ENCODE results near the gene COL27A1.
A peak's percentile ranks its signal among the peaks of the same experiment; 100 is the strongest.

Gene COL27A1

GRCh38 chr9:114347675-114348074 is 192.3 kb downstream of the COL27A1 start:
- DNase-seq = no peak

- DNase-seq = no peak
Observed at GRCh38 chr9:114348261-114348905, 193.0 kb downstream of the COL27A1 start.

DNA sequence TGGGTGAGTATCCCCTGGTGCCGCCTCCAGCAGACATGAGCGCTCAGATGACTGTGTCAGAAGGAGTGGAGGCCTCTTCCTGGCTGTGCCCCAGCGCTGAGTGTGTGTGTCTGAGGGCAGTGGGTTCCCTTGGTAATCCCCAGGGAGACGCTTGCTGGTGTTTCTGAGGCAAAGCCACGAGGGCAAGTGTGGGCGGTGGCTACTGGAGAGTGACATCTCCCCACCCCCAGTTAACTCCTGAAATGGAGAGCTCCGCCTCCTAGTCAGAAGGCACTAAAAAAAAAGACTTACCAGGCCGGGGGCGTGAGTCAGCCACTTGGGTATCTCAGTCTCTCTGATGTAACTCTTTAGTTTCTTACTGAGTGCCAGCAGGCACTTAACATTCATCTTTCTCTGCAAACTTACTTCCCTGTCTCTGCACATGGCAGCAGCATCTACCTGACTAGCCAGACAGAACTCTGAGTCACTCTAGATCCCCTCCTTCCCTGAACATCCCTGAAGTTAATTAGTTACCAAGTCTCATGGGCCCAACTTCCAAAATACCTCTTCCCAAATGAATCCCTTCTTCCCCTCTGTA is 193.7 kb downstream of the COL27A1 start:
- peak; percentile 94 for DNase-seq

DNA sequence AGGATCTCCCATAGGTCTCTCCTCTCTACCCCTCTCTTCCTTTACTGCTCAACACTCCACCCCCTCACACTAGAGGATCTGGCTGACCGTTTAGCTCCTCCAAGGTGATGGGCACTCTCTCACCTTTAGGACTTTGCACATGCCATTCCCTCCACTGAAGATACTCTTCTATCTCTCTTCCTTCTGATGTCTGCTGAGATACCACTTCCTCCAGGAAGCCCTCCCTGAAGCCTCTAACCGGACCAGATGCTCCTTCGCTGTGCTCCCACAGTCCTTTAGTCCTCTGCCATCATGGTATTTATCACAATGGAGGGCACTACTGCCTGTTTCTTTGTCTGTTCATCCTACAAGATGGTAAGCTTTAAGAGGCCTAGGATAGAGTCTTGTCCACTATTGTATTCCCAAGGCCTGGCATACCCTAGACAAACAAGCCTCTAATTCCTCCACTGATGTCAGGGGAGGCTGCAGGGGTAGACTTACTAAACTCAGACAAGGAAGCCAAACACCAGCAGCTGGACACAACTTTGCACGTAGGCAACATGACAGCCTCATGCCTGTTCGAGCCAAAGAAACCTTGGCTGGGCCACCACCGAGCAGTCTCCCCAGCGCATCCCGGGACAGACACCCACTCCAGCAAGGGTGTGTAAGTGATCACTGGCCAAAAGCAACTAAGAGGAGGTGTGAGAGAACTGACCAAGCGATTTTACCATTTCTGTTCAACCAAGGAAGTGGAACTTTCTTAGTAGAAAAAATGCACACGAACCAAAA is 194.6 kb downstream of the COL27A1 start:
- no peak for DNase-seq

- no peak for DNase-seq
Observed at GRCh38 chr9:114350636-114351401, 195.5 kb downstream of the COL27A1 start.

GRCh38 chr9:114351932-114352331 is 196.6 kb downstream of the COL27A1 start:
- DNase-seq = no peak

DNA sequence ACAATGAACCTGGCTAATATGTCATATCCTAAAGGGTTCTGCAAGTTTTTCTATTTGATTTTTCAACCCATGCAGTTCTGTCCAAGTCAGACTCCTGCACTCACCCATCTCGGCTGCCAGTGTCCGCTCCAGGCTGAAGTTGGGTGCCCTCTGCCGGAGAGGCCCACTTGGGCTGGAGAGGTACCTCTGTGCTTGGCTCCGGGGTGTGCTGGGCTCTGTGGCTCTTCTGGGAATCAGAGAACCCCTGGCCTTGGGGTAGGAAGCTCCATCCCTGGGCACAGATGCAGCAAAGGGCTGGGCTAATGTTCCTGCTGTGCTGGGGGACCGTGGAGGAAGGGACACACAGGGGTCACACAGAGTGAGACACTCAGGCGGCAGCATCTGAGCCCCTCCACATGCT is 200.5 kb downstream of the COL27A1 start:
- no peak for DNase-seq

GRCh38 chr9:114356792-114357191 is 201.5 kb downstream of the COL27A1 start:
- DNase-seq = no peak

DNA sequence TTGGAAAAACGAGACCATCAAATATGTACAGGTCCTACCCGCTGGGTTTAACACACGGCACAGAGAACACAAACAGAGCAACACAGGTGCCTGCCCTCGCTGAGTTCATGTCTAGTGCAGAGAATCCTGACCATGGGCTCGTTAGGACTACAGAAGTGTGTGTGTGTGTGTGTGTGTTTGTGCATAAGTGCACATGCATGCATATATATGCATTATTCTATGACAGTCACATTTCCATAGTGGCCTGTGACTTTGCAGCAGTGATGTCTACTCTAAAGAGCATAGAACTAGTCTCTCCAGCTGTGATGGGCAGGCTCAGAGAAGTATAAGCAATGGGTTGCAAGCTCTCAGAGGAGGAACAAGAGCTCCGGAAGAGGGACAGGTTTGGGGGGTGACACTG is 202.0 kb downstream of the COL27A1 start:
- DNase-seq = no peak

DNA sequence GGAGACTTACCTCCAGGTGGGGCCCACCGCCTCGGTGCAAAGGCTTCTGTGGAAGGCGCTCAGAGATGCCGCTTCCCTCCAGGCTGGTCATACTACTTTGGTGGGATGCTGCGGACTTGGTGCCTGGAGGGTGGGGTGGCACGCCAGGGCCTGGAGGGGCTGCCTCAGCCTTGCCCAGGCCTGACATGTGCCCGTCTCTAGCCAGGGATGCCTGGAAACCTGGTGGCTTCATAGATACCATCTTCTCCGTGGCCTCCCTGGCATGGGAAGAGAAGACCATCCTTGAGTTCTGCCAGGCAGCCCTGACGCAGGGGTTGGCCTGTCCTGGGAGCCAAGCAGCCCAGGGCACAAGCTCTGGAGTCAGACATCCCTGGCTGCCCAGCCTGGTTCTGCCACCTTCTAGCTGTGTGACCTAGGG is 202.6 kb downstream of the COL27A1 start:
- no peak for DNase-seq

DNA sequence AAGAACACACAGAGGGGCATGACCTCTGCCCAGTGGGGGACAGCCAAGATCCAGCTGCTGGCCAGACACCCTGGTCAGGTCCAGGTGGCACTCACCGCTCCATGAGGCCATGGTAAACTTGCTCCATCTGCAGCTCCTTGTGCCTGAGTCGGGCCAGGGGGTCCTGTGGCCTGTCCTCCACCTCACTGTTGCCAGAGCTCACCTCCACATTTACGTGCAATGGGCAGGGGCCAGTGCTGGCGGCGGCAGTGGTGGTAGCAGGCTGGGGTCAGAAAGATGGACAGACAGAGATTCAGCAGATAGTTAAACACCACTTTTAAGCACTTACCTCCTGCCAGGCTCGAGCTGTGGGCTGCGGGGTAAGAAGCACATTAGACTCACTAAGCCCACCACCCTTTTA is 204.5 kb downstream of the COL27A1 start:
- no peak for DNase-seq

DNA sequence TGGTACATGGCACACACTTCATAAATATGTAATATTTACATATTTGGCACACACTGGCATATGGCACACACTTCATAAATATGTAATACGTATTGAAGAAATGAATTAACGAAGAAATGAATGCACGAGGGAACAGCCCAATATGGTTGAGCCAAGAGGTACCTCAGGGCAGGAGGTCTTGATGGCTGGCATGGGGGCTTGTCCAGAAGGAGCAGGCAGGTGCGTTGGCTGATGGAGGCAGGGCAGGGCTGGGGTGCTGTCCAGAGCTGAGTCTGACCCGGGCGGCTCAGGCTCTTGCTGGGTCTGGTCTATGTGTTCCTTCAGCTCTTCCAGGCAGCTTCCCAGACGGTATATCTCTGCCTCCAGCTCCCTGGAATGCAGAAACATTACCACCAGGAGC is 206.2 kb downstream of the COL27A1 start:
- DNase-seq = no peak
